ENCODE results near the gene NFS1. TPM values are rescaled to one million over a fixed set of nuclear protein-coding genes. Genes with fewer than 3 reads are reported as not detected.
"Not testable (repeated sequence)": the region's sequence is repeated elsewhere in the genome, so short reads cannot be mapped to it uniquely, and the experiment has no call there.

NFS1 gene
- 25.7 TPM for polyA plus RNA-seq (2012; ENCODE audit: missing spikeins)

GRCh38 chr20:35699127-35699956 lies at the start of gene NFS1, which contains the start of gene ROMO1:
NFS1 (minus strand) TSS chr20:35699352; CDS start chr20:35699288, 64 bp downstream.
ROMO1 (plus strand) TSS chr20:35699405; CDS start chr20:35699633, 228 bp downstream.
- TF ChIP-seq POLR2AphosphoS5 (IDR thresholded peaks at IDR 0.05; ENCODE audit: low read depth, low read length) = peak; percentile 80
- peak; percentile 88 for TF ChIP-seq POLR2A (IDR thresholded peaks at IDR 0.05; ENCODE audit: low read depth, low read length)
- TF ChIP-seq TAF1 (IDR thresholded peaks at IDR 0.05; ENCODE audit: borderline replicate concordance, low read depth, low read length) = peak; percentile 70
- FAIRE-seq (peak; percentile 81), DNase-seq (ENCODE audit: insufficient read length) (peak; percentile 89)

GRCh38 chr20:35744492-35744841 lies 45.3 kb upstream of the NFS1 start:
- FAIRE-seq; DNase-seq (ENCODE audit: insufficient read length): not testable (repeated sequence)

GRCh38 chr20:35743693-35744491 lies 44.7 kb upstream of the NFS1 start:
- FAIRE-seq = no peak
- TF ChIP-seq POLR2AphosphoS5 (IDR thresholded peaks at IDR 0.05; ENCODE audit: low read depth, low read length) (no peak; the same call in 1 of the 2 replicates), POLR2A (IDR thresholded peaks at IDR 0.05; ENCODE audit: low read depth, low read length) (no peak)
- no peak for DNase-seq (ENCODE audit: insufficient read length)

- DNase-seq (ENCODE audit: insufficient read length) (no peak), FAIRE-seq (peak; percentile 27)
- TF ChIP-seq TAF1 (IDR thresholded peaks at IDR 0.05; ENCODE audit: borderline replicate concordance, low read depth, low read length) = no peak
- TF ChIP-seq POLR2AphosphoS5 (IDR thresholded peaks at IDR 0.05; ENCODE audit: low read depth, low read length) = peak; percentile 72; the same call in 1 of the 2 replicates
- TF ChIP-seq POLR2A (IDR thresholded peaks at IDR 0.05; ENCODE audit: low read depth, low read length) = peak; percentile 73
Measured at GRCh38 chr20:35742741-35743523, 43.8 kb upstream of the NFS1 start.

- DNase-seq (ENCODE audit: insufficient read length) = peak; percentile 77
- TF ChIP-seq POLR2AphosphoS5 (IDR thresholded peaks at IDR 0.05; ENCODE audit: low read depth, low read length) (peak; percentile 90), TAF1 (IDR thresholded peaks at IDR 0.05; ENCODE audit: borderline replicate concordance, low read depth, low read length) (peak; percentile 97), POLR2A (IDR thresholded peaks at IDR 0.05; ENCODE audit: low read depth, low read length) (peak; percentile 90)
- peak; percentile 95 for FAIRE-seq
Measured at GRCh38 chr20:35741892-35742740, 43.0 kb upstream of the NFS1 start, which contains the start of gene RBM39. RBM39 (minus strand) TSS chr20:35742260; CDS start chr20:35740874, 1,386 bp downstream.

- FAIRE-seq = no peak
- DNase-seq (ENCODE audit: insufficient read length) = no peak
- TF ChIP-seq POLR2AphosphoS5 (IDR thresholded peaks at IDR 0.05; ENCODE audit: low read depth, low read length) (peak; percentile 61; the same call in 1 of the 2 replicates), TAF1 (IDR thresholded peaks at IDR 0.05; ENCODE audit: borderline replicate concordance, low read depth, low read length) (no peak)
Measured at GRCh38 chr20:35739294-35740163, 40.4 kb upstream of the NFS1 start.

GRCh38 chr20:35738410-35739179 lies 39.4 kb upstream of the NFS1 start:
- no peak for FAIRE-seq
- TF ChIP-seq TAF1 (IDR thresholded peaks at IDR 0.05; ENCODE audit: borderline replicate concordance, low read depth, low read length) = no peak
- TF ChIP-seq POLR2AphosphoS5 (IDR thresholded peaks at IDR 0.05; ENCODE audit: low read depth, low read length) = 0 out of 2 replicates have a peak, but pooled peaks have one; percentile 7
- TF ChIP-seq POLR2A (IDR thresholded peaks at IDR 0.05; ENCODE audit: low read depth, low read length) = no peak
- no peak for DNase-seq (ENCODE audit: insufficient read length)

- no peak for FAIRE-seq
- DNase-seq (ENCODE audit: insufficient read length) = no peak
- TF ChIP-seq POLR2A (IDR thresholded peaks at IDR 0.05; ENCODE audit: low read depth, low read length) (0 out of 2 replicates have a peak, but pooled peaks have one; percentile 4), POLR2AphosphoS5 (IDR thresholded peaks at IDR 0.05; ENCODE audit: low read depth, low read length) (no peak; the same call in 1 of the 2 replicates), TAF1 (IDR thresholded peaks at IDR 0.05; ENCODE audit: borderline replicate concordance, low read depth, low read length) (no peak)
Measured at GRCh38 chr20:35737865-35738333, 38.7 kb upstream of the NFS1 start.

Data from GM12892 (cell line).